Activated CD4-positive, CD25-positive, alpha-beta regulatory T cell treated with anti-CD3 and anti-CD28 coated beads, Interleukin-2, amount 50 U/mL, for 72 hours (primary cell): ENCODE data around the gene ANKZF1.
"Not testable (repeated sequence)": the region's sequence is repeated elsewhere in the genome, so short reads cannot be mapped to it uniquely, and the experiment has no call there.

ENCODE experiments used
- DNase-seq: peaks from one replicate; pipeline ENCODE4 v3.0.0; 2021

Gene ANKZF1

GRCh38 chr2:219229305-219230058 lies at the start of gene ANKZF1, which contains the start of gene ATG9A:
ANKZF1 (plus strand) TSS chr2:219229806; CDS start chr2:219230258, 452 bp downstream.
ATG9A (minus strand) TSS chr2:219229636; CDS start chr2:219228024, 1,612 bp downstream.
- peak; percentile 96 for DNase-seq

GRCh38 chr2:219180961-219181360 lies 48.6 kb upstream of the ANKZF1 start:
- DNase-seq = no peak

- DNase-seq = no peak
These were observed 48.1 kb upstream of the ANKZF1 start for GRCh38 chr2:219181531-219181930.

GRCh38 chr2:219182331-219183150 lies 47.1 kb upstream of the ANKZF1 start:
- DNase-seq = no peak

- no peak for DNase-seq
These were observed 46.3 kb upstream of the ANKZF1 start for GRCh38 chr2:219183151-219183772.

GRCh38 chr2:219184121-219184520 lies 45.5 kb upstream of the ANKZF1 start:
- DNase-seq = no peak

GRCh38 chr2:219186754-219187456 lies 42.7 kb upstream of the ANKZF1 start:
- no peak for DNase-seq

GRCh38 chr2:219197388-219197787 lies 32.2 kb upstream of the ANKZF1 start:
- no peak for DNase-seq

- no peak for DNase-seq
These were observed 30.6 kb upstream of the ANKZF1 start for GRCh38 chr2:219198974-219199373.

- DNase-seq = no peak
These were observed 30.0 kb upstream of the ANKZF1 start for GRCh38 chr2:219199470-219200211.

GRCh38 chr2:219200502-219201326 lies 28.9 kb upstream of the ANKZF1 start:
- not testable (repeated sequence) for DNase-seq

GRCh38 chr2:219201331-219201730 lies 28.3 kb upstream of the ANKZF1 start:
- not testable (repeated sequence) for DNase-seq

GRCh38 chr2:219204425-219205164 lies 25.0 kb upstream of the ANKZF1 start:
- DNase-seq = no peak

GRCh38 chr2:219205165-219205538 lies 24.5 kb upstream of the ANKZF1 start:
- DNase-seq = no peak

- DNase-seq = no peak
These were observed 23.7 kb upstream of the ANKZF1 start for GRCh38 chr2:219205981-219206327.

- peak; percentile 97 for DNase-seq
These were observed 23.1 kb upstream of the ANKZF1 start, which contains the start of gene ZFAND2B for GRCh38 chr2:219206328-219207133. ZFAND2B (plus strand) TSS chr2:219206782; CDS start chr2:219206988, 206 bp downstream.

GRCh38 chr2:219207134-219207883 lies 22.3 kb upstream of the ANKZF1 start:
- DNase-seq = no peak

GRCh38 chr2:219207884-219208740 lies 21.5 kb upstream of the ANKZF1 start:
- no peak for DNase-seq
